Mesenchymal stem cell (in vitro differentiated cells and primary cell): ENCODE measurements around the gene TBL3.
A peak's percentile ranks its signal among the peaks of the same experiment; 100 is the strongest.
"Not testable (repeated sequence)": the region's sequence is repeated elsewhere in the genome, so short reads cannot be mapped to it uniquely, and the experiment has no call there.

Experiments used
- DNase-seq: peaks from one replicate; pipeline ENCODE4 v3.0.0-alpha.2; 2013
- H2AFZ ChIP-seq: one replicate; pipeline ENCODE4 v1.6.1; 2013; ENCODE audit warnings: low read depth, mild to moderate bottlenecking, control low read depth, inconsistent platforms, low read length, moderate library complexity
- H2AK5ac ChIP-seq: 2 replicates; pipeline ENCODE4 v1.6.1; 2013; ENCODE audit warnings: low read length, moderate library complexity, mild to moderate bottlenecking, inconsistent platforms; ENCODE audit not compliant: severe bottlenecking
- H2BK120ac ChIP-seq: one replicate; pipeline ENCODE4 v1.6.1; 2013; ENCODE audit warnings: low read depth, mild to moderate bottlenecking, inconsistent platforms, low read length, moderate library complexity
- H2BK12ac ChIP-seq, 2 experiments: one replicate each; pipeline ENCODE4 v1.6.1; 2013; ENCODE audit warnings: inconsistent platforms in 2 of 2, low read length in 2 of 2, mild to moderate bottlenecking in 2 of 2, moderate library complexity in 2 of 2, control low read depth in 1 of 2
- H2BK15ac ChIP-seq: one replicate; pipeline ENCODE4 v1.6.1; 2013; ENCODE audit warnings: mild to moderate bottlenecking, low read depth, inconsistent platforms; ENCODE audit not compliant: poor library complexity, severe bottlenecking
- H2BK5ac ChIP-seq: 2 replicates; pipeline ENCODE4 v1.6.1; 2013; ENCODE audit warnings: low read depth, mild to moderate bottlenecking, low read length, control low read depth, inconsistent platforms; ENCODE audit not compliant: poor library complexity, severe bottlenecking
- H3K14ac ChIP-seq, 2 experiments: one replicate each; pipeline ENCODE4 v1.6.1; 2013; ENCODE audit warnings: inconsistent platforms in 2 of 2, low read length in 2 of 2, control low read depth in 1 of 2, mild to moderate bottlenecking in 1 of 2, moderate library complexity in 1 of 2
- H3K18ac ChIP-seq, 2 experiments: one replicate each; pipeline ENCODE4 v1.6.1; 2013; ENCODE audit warnings: inconsistent platforms in 2 of 2, low read length in 2 of 2, control low read depth in 1 of 2, low read depth in 1 of 2, mild to moderate bottlenecking in 1 of 2
- H3K23ac ChIP-seq, 2 experiments: one replicate each; pipeline ENCODE4 v1.6.1; 2013; ENCODE audit warnings: inconsistent platforms in 2 of 2, low read length in 2 of 2, mild to moderate bottlenecking in 2 of 2, moderate library complexity in 2 of 2, control low read depth in 1 of 2
- H3K27ac ChIP-seq: 2 replicates; pipeline ENCODE4 v1.5.1; 2013; ENCODE audit warnings: mild to moderate bottlenecking, moderate library complexity, low read length, control low read depth, inconsistent platforms; ENCODE audit not compliant: poor library complexity, severe bottlenecking
- H3K27me3 ChIP-seq, 2 experiments: 2 replicates each; pipeline versions ENCODE4 v1.6.1 to v1.7.0; 2013; ENCODE audit warnings: low read length in 2 of 2, mild to moderate bottlenecking in 2 of 2, moderate library complexity in 2 of 2, control low read depth in 1 of 2, inconsistent platforms in 1 of 2; ENCODE audit not compliant: control insufficient read depth in 1 of 2, insufficient read depth in 1 of 2
- H3K36me3 ChIP-seq, 2 experiments: 2 replicates each; pipeline versions ENCODE4 v1.6.1 to v1.7.0; 2013; ENCODE audit warnings: low read length in 2 of 2, control low read depth in 1 of 2, inconsistent platforms in 1 of 2, low read depth in 1 of 2, mild to moderate bottlenecking in 1 of 2; ENCODE audit not compliant: insufficient read depth in 2 of 2, control insufficient read depth in 1 of 2
- H3K4ac ChIP-seq, 2 experiments: one replicate each; pipeline ENCODE4 v1.6.1; 2013; ENCODE audit warnings: inconsistent platforms in 2 of 2, low read length in 2 of 2, mild to moderate bottlenecking in 2 of 2, moderate library complexity in 2 of 2, control low read depth in 1 of 2, low read depth in 1 of 2
- H3K4me1 ChIP-seq: 2 replicates; pipeline ENCODE4 v1.6.1; 2013; ENCODE audit warnings: low read depth, low read length, control low read depth; ENCODE audit not compliant: control insufficient read depth, insufficient read depth
- H3K4me2 ChIP-seq: 2 replicates; pipeline ENCODE4 v1.6.1; 2013; ENCODE audit warnings: low read length, mild to moderate bottlenecking, inconsistent platforms; ENCODE audit not compliant: poor library complexity, severe bottlenecking
- H3K4me3 ChIP-seq, 2 experiments: 2 replicates each; pipeline versions ENCODE4 v1.5.1 to v1.7.0; 2013; ENCODE audit warnings: low read length in 2 of 2, mild to moderate bottlenecking in 2 of 2, control low read depth in 1 of 2, low read depth in 1 of 2; ENCODE audit not compliant: insufficient read depth in 1 of 2
- H3K79me1 ChIP-seq: replicated peaks from 2 replicates; pipeline ENCODE4 v1.6.1; 2013; ENCODE audit warnings: mild to moderate bottlenecking, control low read depth, low read length, inconsistent platforms; ENCODE audit not compliant: poor library complexity, severe bottlenecking
- H3K9ac ChIP-seq: 2 replicates; pipeline ENCODE4 v1.7.0; 2013; ENCODE audit warnings: mild to moderate bottlenecking, low read length, moderate library complexity
- H3K9me3 ChIP-seq: 2 replicates; pipeline ENCODE4 v1.7.0; 2013; ENCODE audit warnings: mild to moderate bottlenecking, low read length; ENCODE audit not compliant: control insufficient read depth
- H4K8ac ChIP-seq: one replicate; pipeline ENCODE4 v1.6.1; 2013; ENCODE audit warnings: inconsistent platforms, mild to moderate bottlenecking, low read length, moderate library complexity
- H4K91ac ChIP-seq: one replicate; pipeline ENCODE4 v1.6.1; 2013; ENCODE audit warnings: mild to moderate bottlenecking, low read length, inconsistent platforms
- WGBS: methylation state at CpG from one replicate; pipeline ENCODE4 v1.1.7; 2013; ENCODE audit warnings: mixed read lengths; 5-methylcytosine and 5-hydroxymethylcytosine counted together

The TBL3 gene

GRCh38 chr16:1938910-1939309 lies 32.9 kb upstream of the TBL3 start:
- 94% methylated on average over 17 of the region's 17 CpGs for WGBS
- Histone ChIP-seq H4K91ac (no peak overlapping the region), H3K4ac (no peak overlapping the region)

DNA sequence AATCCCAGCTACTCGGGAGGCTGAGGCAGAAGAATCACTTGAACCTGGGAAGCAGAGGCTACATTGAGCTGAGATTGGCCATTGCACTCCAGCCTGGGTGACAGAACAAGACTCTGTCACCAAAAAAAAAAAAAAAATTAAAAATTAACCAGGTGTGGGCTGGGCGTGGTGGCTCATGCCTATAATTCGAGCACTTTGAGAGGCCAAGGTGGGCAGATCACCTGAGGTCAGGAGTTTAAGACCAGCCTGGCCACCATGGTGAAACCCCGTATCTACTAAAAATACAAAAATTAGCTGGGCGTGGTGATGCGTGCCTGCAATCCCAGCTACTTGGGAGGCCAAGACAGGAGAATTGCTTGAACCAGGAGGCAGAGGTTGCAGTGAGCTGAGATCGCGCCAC lies 32.0 kb upstream of the TBL3 start:
- DNase-seq, H3K23ac ChIP-seq, H2BK12ac ChIP-seq, H3K4me2 ChIP-seq, H3K4me3 ChIP-seq, H2BK5ac ChIP-seq, H3K14ac ChIP-seq, H3K27ac ChIP-seq, H4K8ac ChIP-seq, H3K79me1 ChIP-seq, H4K91ac ChIP-seq, H2AFZ ChIP-seq, H2BK120ac ChIP-seq, H3K9ac ChIP-seq, H2BK15ac ChIP-seq, H3K9me3 ChIP-seq, H3K4ac ChIP-seq, H3K18ac ChIP-seq, H3K27me3 ChIP-seq, H2AK5ac ChIP-seq: not testable (repeated sequence)
- H3K4me1 ChIP-seq, result peaks cover 21% of the 10 kb centered on the region
- peaks cover 33 to 46% of the 10 kb centered on the region in 2 experiments for H3K36me3 ChIP-seq
- WGBS, result 98% methylated on average over 8 of the region's 8 CpGs

More at GRCh38 chr16:1938910-1939309, 32.9 kb upstream of the TBL3 start:
- Histone ChIP-seq H2BK5ac (no peak overlapping the region), H2AK5ac (no peak overlapping the region), H3K27ac (no peak overlapping the region), H3K9ac (no peak overlapping the region), H2BK15ac (no peak overlapping the region), H3K23ac (no peak overlapping the region), H3K9me3 (no peaks in the 10 kb centered on the region), H2BK120ac (no peak overlapping the region), H3K4me3 (no peak overlapping the region), H3K36me3 (peaks cover 33 to 46% of the 10 kb centered on the region in 2 experiments), H3K27me3 (no peaks in the 10 kb centered on the region), H3K18ac (no peak overlapping the region), H3K4me2 (no peak overlapping the region), H2BK12ac (no peak overlapping the region), H3K4me1 (peaks cover 21% of the 10 kb centered on the region), H4K8ac (no peak overlapping the region), H2AFZ (no peak overlapping the region), H3K14ac (no peak overlapping the region), H3K79me1 (peaks cover 10% of the 10 kb centered on the region)
- DNase-seq, result no peak

DNA sequence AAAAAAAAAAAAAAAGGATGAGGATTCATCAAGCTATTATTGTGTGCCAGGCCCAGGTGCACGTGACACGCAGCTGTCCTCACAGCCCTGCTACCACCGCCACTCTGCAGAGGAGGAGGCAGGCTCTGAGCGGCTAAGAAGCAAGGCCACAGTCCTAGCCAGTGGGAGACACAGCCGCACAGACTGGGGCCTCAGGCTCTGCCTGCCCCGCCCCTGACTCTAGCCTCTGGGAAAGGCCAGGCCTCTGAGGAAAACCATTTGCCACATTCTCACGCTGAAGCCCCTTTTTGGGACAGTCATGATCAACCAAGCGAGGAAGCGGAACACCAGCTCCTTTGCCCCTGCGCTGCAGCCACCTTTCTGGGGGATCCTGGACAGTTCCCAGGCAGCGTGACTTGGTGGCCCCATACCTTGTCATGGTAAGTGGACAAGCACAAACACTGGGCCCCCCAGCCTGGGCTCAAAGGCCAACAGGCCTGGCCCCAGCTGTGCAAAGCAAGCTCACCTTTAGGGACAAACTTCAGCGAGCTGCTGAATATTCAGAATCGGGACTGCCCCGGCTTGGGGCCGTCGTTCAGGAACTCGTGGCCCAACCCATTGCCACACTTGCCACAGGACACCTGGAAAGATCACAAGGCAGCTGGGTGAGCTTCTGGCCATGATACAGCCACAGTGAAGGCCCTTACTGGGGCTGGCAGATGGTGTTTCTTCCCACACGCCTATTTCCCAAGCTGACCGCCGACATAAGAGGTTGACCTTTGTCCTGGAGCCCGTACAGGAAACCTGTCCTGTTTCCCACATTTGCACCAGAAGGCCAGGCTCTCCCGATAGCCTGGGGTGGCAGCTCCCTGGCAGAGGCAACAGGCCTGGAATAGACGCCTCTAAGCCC lies 31.3 kb upstream of the TBL3 start:
- Histone ChIP-seq H3K4ac (no peak overlapping the region), H3K36me3 (peaks cover 33 to 44% of the 10 kb centered on the region in 2 experiments), H2BK5ac (no peak overlapping the region), H3K4me3 (no peak overlapping the region), H2AK5ac (no peak overlapping the region), H3K9me3 (no peaks in the 10 kb centered on the region), H3K4me1 (peaks cover 16% of the 10 kb centered on the region), H3K4me2 (no peak overlapping the region), H3K9ac (no peak overlapping the region), H3K27ac (no peak overlapping the region), H3K18ac (no peak overlapping the region), H4K8ac (no peak overlapping the region), H2BK12ac (no peak overlapping the region), H3K23ac (no peak overlapping the region), H3K14ac (no peak overlapping the region), H3K79me1 (peaks cover 10% of the 10 kb centered on the region), H2BK15ac (no peak overlapping the region), H2BK120ac (no peak overlapping the region), H3K27me3 (no peaks in the 10 kb centered on the region), H4K91ac (no peak overlapping the region), H2AFZ (no peak overlapping the region)
- 88% methylated on average over 23 of the region's 23 CpGs for WGBS
- no peak for DNase-seq

DNA sequence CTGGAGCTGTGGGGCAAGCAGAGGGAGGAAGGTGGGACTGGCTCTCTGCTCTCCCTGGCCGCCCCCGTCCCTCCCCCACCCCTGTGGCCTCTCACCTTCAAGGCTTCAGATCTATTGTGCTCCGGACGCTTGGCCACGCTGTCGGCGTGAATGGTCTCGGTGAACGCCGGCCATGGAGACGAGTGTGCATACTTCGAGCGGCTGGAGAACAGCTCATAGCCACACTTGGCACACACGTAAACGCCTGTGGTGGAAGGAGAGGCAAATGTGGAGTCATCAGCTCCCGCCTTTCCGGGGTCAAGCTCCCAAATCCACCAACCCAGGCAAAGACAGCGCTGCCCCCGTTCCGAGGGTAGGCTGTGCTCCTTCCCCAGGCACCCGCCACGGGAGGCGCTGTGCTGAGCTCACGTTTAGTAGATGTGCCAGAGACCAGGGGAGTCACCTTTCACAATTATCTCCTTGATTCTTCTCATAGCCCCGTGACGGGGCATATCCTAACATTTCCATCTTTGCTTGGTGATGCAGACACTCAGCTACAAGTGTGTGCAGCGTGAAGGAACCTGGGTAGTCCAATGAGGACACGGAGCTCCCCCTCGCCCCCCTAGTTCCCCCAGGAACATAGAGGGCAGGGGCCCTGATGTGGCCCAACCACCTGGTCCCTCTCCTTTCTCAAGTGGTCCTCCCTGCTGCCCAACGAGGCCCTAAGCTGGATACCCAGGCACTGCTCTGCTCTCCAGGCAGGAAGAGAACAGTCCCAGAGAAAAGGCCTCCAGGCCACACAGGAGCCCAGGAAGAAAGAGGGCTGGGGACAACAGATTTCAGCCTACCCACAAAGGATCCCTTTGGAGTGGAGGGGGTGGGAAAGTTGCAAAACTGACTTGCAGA lies 30.4 kb upstream of the TBL3 start:
- no peak for DNase-seq
- Histone ChIP-seq H4K91ac (no peak overlapping the region), H2BK5ac (no peak overlapping the region), H2AFZ (no peak overlapping the region), H3K36me3 (peaks cover 33 to 42% of the 10 kb centered on the region in 2 experiments), H3K14ac (no peak overlapping the region), H3K4me3 (peak overlapping the region in 1 of 2 experiments; percentile 92), H3K27me3 (no peaks in the 10 kb centered on the region), H3K4me1 (peaks cover 14% of the 10 kb centered on the region), H3K23ac (no peak overlapping the region), H2BK12ac (no peak overlapping the region), H3K18ac (no peak overlapping the region), H3K4me2 (peak overlapping the region; percentile 93), H3K79me1 (peaks cover 10% of the 10 kb centered on the region), H2BK120ac (no peak overlapping the region), H3K27ac (peak overlapping the region; percentile 5), H4K8ac (no peak overlapping the region), H3K9me3 (no peaks in the 10 kb centered on the region), H2AK5ac (peak overlapping the region; percentile 29), H3K9ac (peak overlapping the region; percentile 86), H2BK15ac (no peak overlapping the region), H3K4ac (no peak overlapping the region)
- 92% methylated on average over 28 of the region's 30 CpGs for WGBS
